Osteoblast (primary cell): ENCODE data around the gene NUDT4. TPM values are rescaled to one million over a fixed set of nuclear protein-coding genes. Genes with fewer than 3 reads are reported as not detected.
"Not testable (repeated sequence)": the region's sequence is repeated elsewhere in the genome, so short reads cannot be mapped to it uniquely, and the experiment has no call there.

Experiments
- DNase-seq: peaks from one replicate; pipeline ENCODE4 v3.0.0; 2011; ENCODE audit warnings: low spot score, mixed read lengths; ENCODE audit not compliant: insufficient read length; ENCODE audit errors: missing footprints
- H2AFZ ChIP-seq: 2 replicates; pipeline ENCODE4 v1.6.0; 2011; ENCODE audit warnings: mild to moderate bottlenecking, low read length
- H3K27ac ChIP-seq: 2 replicates; pipeline ENCODE4 v1.5.1; 2011; ENCODE audit warnings: mild to moderate bottlenecking, low read depth, low read length, moderate library complexity
- H3K27me3 ChIP-seq: 2 replicates; pipeline ENCODE4 v1.6.0; 2012; ENCODE audit warnings: mild to moderate bottlenecking, control low read depth, inconsistent platforms, low read length, moderate library complexity; ENCODE audit not compliant: insufficient read depth
- H3K36me3 ChIP-seq: 2 replicates; pipeline ENCODE4 v1.5.1; 2011; ENCODE audit warnings: mild to moderate bottlenecking, low read length, control low read depth, moderate library complexity; ENCODE audit not compliant: insufficient read depth
- H3K4me1 ChIP-seq: 2 replicates; pipeline ENCODE4 v1.5.1; 2011; ENCODE audit warnings: mild to moderate bottlenecking, low read length, control low read depth, moderate library complexity; ENCODE audit not compliant: insufficient read depth
- H3K4me2 ChIP-seq: 2 replicates; pipeline ENCODE4 v1.6.0; 2011; ENCODE audit warnings: mild to moderate bottlenecking, low read length; ENCODE audit not compliant: insufficient read depth
- H3K4me3 ChIP-seq: fragments of 200-600 bp; sonication (generic); 3 replicates; pipeline ENCODE4 v1.5.1; 2012; ENCODE audit warnings: mild to moderate bottlenecking, low read length, inconsistent platforms; ENCODE audit not compliant: insufficient read depth
- H3K79me2 ChIP-seq: 2 replicates; pipeline ENCODE4 v1.6.0; 2012; ENCODE audit warnings: mild to moderate bottlenecking, low read length, control low read depth, inconsistent platforms; ENCODE audit not compliant: insufficient read depth
- H3K9me3 ChIP-seq: 2 replicates; pipeline ENCODE4 v1.5.1; 2011; ENCODE audit warnings: low read depth, low read length, control low read depth
- H4K20me1 ChIP-seq: 2 replicates; pipeline ENCODE4 v1.6.0; 2012; ENCODE audit warnings: mild to moderate bottlenecking, low read length, control low read depth; ENCODE audit not compliant: insufficient read depth
- CTCF ChIP-seq: IDR thresholded peaks from 2 replicates; pipeline ENCODE4 v1.5.1; 2011; ENCODE audit warnings: mild to moderate bottlenecking, low read depth, low read length, moderate library complexity; ENCODE audit errors: extremely low read depth
- total RNA-seq: library from RNA; depleted of rRNA; stranded (reverse); fragments of >200 nt; gene quantifications from 2 replicates; pipeline ENCODE4 v1.2.3, GENCODE V29; 2012

Gene NUDT4
- total RNA-seq, 1 donor = 145 TPM

- no peak overlapping the region for H2AFZ ChIP-seq
- peaks cover 81% of the 10 kb centered on the region for H3K79me2 ChIP-seq
- H3K27ac ChIP-seq = no peak overlapping the region
- H3K4me1 ChIP-seq = peaks cover 14% of the 10 kb centered on the region
- peaks cover 23% of the 10 kb centered on the region for H4K20me1 ChIP-seq
- H3K4me2 ChIP-seq = no peak overlapping the region
- no peak overlapping the region for H3K4me3 ChIP-seq
- DNase-seq = no peak
- H3K36me3 ChIP-seq = peaks cover 6% of the 10 kb centered on the region
- H3K9me3 ChIP-seq = no peaks in the 10 kb centered on the region
- TF ChIP-seq CTCF = no peak
- H3K27me3 ChIP-seq = no peaks in the 10 kb centered on the region
Measured at GRCh38 chr12:93390549-93391297, 13.0 kb downstream of the NUDT4 start.

GRCh38 chr12:93393425-93393824, 15.7 kb downstream of the NUDT4 start:
- Histone ChIP-seq H3K4me1 (no peaks in the 10 kb centered on the region), H4K20me1 (peaks cover 9% of the 10 kb centered on the region), H3K4me2 (no peak overlapping the region), H3K4me3 (no peak overlapping the region), H3K27ac (no peak overlapping the region), H3K9me3 (no peaks in the 10 kb centered on the region), H3K79me2 (peaks cover 64% of the 10 kb centered on the region), H3K27me3 (no peaks in the 10 kb centered on the region), H3K36me3 (peaks cover 23% of the 10 kb centered on the region), H2AFZ (no peak overlapping the region)
- TF ChIP-seq CTCF = no peak
- DNase-seq = no peak

GRCh38 chr12:93397412-93397811, 19.7 kb downstream of the NUDT4 start:
- Histone ChIP-seq H3K27me3 (no peaks in the 10 kb centered on the region), H3K79me2 (peaks cover 30% of the 10 kb centered on the region), H3K4me1 (no peaks in the 10 kb centered on the region), H3K36me3 (peaks cover 33% of the 10 kb centered on the region), H3K27ac (no peak overlapping the region), H3K4me2 (no peak overlapping the region), H2AFZ (no peak overlapping the region), H3K9me3 (no peaks in the 10 kb centered on the region), H3K4me3 (no peak overlapping the region), H4K20me1 (no peaks in the 10 kb centered on the region)
- no peak for TF ChIP-seq CTCF
- no peak for DNase-seq

- not testable (repeated sequence) for H3K4me3 ChIP-seq, H3K4me1 ChIP-seq, H4K20me1 ChIP-seq, H3K27ac ChIP-seq, H3K4me2 ChIP-seq, H3K9me3 ChIP-seq, DNase-seq, H2AFZ ChIP-seq, H3K27me3 ChIP-seq
- peaks cover 19% of the 10 kb centered on the region for H3K79me2 ChIP-seq
- H3K36me3 ChIP-seq = peaks cover 45% of the 10 kb centered on the region
Measured at GRCh38 chr12:93399183-93399863, 21.6 kb downstream of the NUDT4 start.
